Measurements from ENCODE around the gene SMIM8. TPM values are rescaled to one million over a fixed set of nuclear protein-coding genes. Genes with fewer than 3 reads are reported as not detected.

Gene SMIM8
- total RNA-seq, 2 experiments from 2014 or later: 5.4 TPM

- Mint-ChIP-seq H3K36me3 (ENCODE audit: low read depth) (peaks cover 5% of the 10 kb centered on the region), H3K27me3 (no peaks in the 10 kb centered on the region), H3K4me1 (ENCODE audit: low read depth) (no peaks in the 10 kb centered on the region), H3K4me3 (no peak overlapping the region), H3K9me3 (no peaks in the 10 kb centered on the region), H3K27ac (no peak overlapping the region)
- TF ChIP-seq, protein P1, sequence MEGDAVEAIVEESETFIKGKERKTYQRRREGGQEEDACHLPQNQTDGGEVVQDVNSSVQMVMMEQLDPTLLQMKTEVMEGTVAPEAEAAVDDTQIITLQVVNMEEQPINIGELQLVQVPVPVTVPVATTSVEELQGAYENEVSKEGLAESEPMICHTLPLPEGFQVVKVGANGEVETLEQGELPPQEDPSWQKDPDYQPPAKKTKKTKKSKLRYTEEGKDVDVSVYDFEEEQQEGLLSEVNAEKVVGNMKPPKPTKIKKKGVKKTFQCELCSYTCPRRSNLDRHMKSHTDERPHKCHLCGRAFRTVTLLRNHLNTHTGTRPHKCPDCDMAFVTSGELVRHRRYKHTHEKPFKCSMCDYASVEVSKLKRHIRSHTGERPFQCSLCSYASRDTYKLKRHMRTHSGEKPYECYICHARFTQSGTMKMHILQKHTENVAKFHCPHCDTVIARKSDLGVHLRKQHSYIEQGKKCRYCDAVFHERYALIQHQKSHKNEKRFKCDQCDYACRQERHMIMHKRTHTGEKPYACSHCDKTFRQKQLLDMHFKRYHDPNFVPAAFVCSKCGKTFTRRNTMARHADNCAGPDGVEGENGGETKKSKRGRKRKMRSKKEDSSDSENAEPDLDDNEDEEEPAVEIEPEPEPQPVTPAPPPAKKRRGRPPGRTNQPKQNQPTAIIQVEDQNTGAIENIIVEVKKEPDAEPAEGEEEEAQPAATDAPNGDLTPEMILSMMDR (IDR thresholded peaks at IDR 0.05): no peak
- H3K36me3 ChIP-seq (ENCODE audit: insufficient read depth, low read length): peaks cover 7% of the 10 kb centered on the region
- CTCF ChIA-PET: interaction anchor here (0.9 kb wide), 1 partner anchor 17 kb away, joined by 6 read pairs; no protein-coding TSS in a partner anchor
- H3K4me3 ChIP-seq (ENCODE audit: low read length): no peak overlapping the region
- no peaks in the 10 kb centered on the region for H3K9me3 ChIP-seq (ENCODE audit: control insufficient read depth in 1 of 2, insufficient read depth in 1 of 2, low read length in 2 of 2)
- DNase-seq: no peak
- H3K27ac ChIP-seq (ENCODE audit: low read depth in 1 of 2, low read length in 2 of 2): no peak overlapping the region
- no peaks in the 10 kb centered on the region for H3K27me3 ChIP-seq (ENCODE audit: control insufficient read depth in 1 of 2, insufficient read depth in 2 of 2, low read length in 2 of 2)
- no peak for ATAC-seq (ENCODE audit: poor library complexity)
- no peaks in the 10 kb centered on the region for H3K4me1 ChIP-seq (ENCODE audit: insufficient read depth, low read length)
- intact Hi-C loops (cut with DNase I, micrococcal nuclease): no loop called here
- POLR2A ChIA-PET: no interaction called here
These were observed 24.3 kb downstream of the SMIM8 start for GRCh38 chr6:87346700-87347099.

DNA sequence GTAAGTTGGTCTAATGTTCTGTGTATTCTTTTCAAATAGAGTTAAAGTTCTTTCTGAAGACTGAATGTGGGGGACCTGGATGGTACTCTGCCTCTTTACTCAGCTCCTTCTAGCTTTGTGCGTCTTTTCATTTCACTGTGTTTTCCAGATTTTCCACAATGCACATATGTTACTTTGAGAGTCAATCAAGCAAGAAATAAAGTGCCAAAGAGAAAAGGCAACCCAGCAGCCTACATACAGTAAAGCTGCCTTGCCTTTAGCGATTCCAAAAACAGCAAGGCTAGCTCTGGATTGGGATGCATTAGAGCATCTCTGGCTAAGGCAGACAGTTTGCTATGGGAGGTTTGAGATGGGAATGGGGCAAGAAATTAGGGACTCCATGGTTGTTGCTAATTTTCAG is 27.5 kb downstream of the SMIM8 start:
- no peaks in the 10 kb centered on the region for H3K27me3 Mint-ChIP-seq
- no peaks in the 10 kb centered on the region for H3K9me3 Mint-ChIP-seq
- no peak for ATAC-seq (ENCODE audit: poor library complexity)
- H3K4me1 ChIP-seq (ENCODE audit: insufficient read depth, low read length): no peaks in the 10 kb centered on the region
- POLR2A ChIA-PET: no interaction called here
- TF ChIP-seq, protein P1 (IDR thresholded peaks at IDR 0.05): no peak
- no peaks in the 10 kb centered on the region for H3K27me3 ChIP-seq (ENCODE audit: control insufficient read depth in 1 of 2, insufficient read depth in 2 of 2, low read length in 2 of 2)
- H3K36me3 Mint-ChIP-seq (ENCODE audit: low read depth): no peaks in the 10 kb centered on the region
- no peak overlapping the region for H3K4me3 ChIP-seq (ENCODE audit: low read length)
- H3K4me3 Mint-ChIP-seq: no peak overlapping the region
- no peak for DNase-seq
- CTCF ChIA-PET: no interaction called here
- H3K9me3 ChIP-seq (ENCODE audit: control insufficient read depth in 1 of 2, insufficient read depth in 1 of 2, low read length in 2 of 2): no peaks in the 10 kb centered on the region
- no peak overlapping the region for H3K27ac ChIP-seq (ENCODE audit: low read depth in 1 of 2, low read length in 2 of 2)
- no peaks in the 10 kb centered on the region for H3K36me3 ChIP-seq (ENCODE audit: insufficient read depth, low read length)
- no peaks in the 10 kb centered on the region for H3K4me1 Mint-ChIP-seq (ENCODE audit: low read depth)
- H3K27ac Mint-ChIP-seq: no peak overlapping the region
- intact Hi-C loops (cut with DNase I, micrococcal nuclease): no loop called here

- Mint-ChIP-seq H3K4me1 (ENCODE audit: low read depth) (no peaks in the 10 kb centered on the region), H3K36me3 (ENCODE audit: low read depth) (no peaks in the 10 kb centered on the region), H3K9me3 (no peaks in the 10 kb centered on the region), H3K27ac (no peak overlapping the region), H3K27me3 (no peaks in the 10 kb centered on the region), H3K4me3 (no peak overlapping the region)
- ATAC-seq (ENCODE audit: poor library complexity): no peak
- TF ChIP-seq, protein P1 (IDR thresholded peaks at IDR 0.05): no peak
- no peaks in the 10 kb centered on the region for H3K4me1 ChIP-seq (ENCODE audit: insufficient read depth, low read length)
- no peak overlapping the region for H3K27ac ChIP-seq (ENCODE audit: low read depth in 1 of 2, low read length in 2 of 2)
- H3K4me3 ChIP-seq (ENCODE audit: low read length): no peak overlapping the region
- ChIA-PET POLR2A (no interaction called here), CTCF (no interaction called here)
- no peaks in the 10 kb centered on the region for H3K36me3 ChIP-seq (ENCODE audit: insufficient read depth, low read length)
- intact Hi-C loops (cut with DNase I, micrococcal nuclease): no loop called here
- DNase-seq: no peak
- no peaks in the 10 kb centered on the region for H3K27me3 ChIP-seq (ENCODE audit: control insufficient read depth in 1 of 2, insufficient read depth in 2 of 2, low read length in 2 of 2)
- no peaks in the 10 kb centered on the region for H3K9me3 ChIP-seq (ENCODE audit: control insufficient read depth in 1 of 2, insufficient read depth in 1 of 2, low read length in 2 of 2)
These were observed 28.1 kb downstream of the SMIM8 start for GRCh38 chr6:87350516-87350915.

Measured in CD4-positive, alpha-beta T cell (primary cell).